Measurements from ENCODE around the gene FSHR.

FSHR gene

GRCh38 chr2:49069829-49070228 is 84.5 kb downstream of the FSHR start:
- no peaks in the 10 kb centered on the region for H3K27me3 ChIP-seq (ENCODE audit: control insufficient read depth in 2 of 2, insufficient read depth in 2 of 2, low read length in 2 of 2)
- H3K27ac ChIP-seq (ENCODE audit: low read depth in 2 of 2, low read length in 2 of 2): no peak overlapping the region
- H3K36me3 ChIP-seq (ENCODE audit: control insufficient read depth in 2 of 2, insufficient read depth in 2 of 2, low read length in 2 of 2): no peaks in the 10 kb centered on the region
- H3K9ac ChIP-seq (ENCODE audit: low read depth in 1 of 2, low read length in 2 of 2): no peak overlapping the region
- no peak overlapping the region for H3K4me3 ChIP-seq (ENCODE audit: low read length in 2 of 2)
- no peaks in the 10 kb centered on the region for H3K4me1 ChIP-seq (ENCODE audit: control insufficient read depth in 2 of 2, insufficient read depth in 2 of 2, low read length in 2 of 2)
- H3K9me3 ChIP-seq (ENCODE audit: control insufficient read depth in 2 of 2, low read length in 2 of 2): no peaks in the 10 kb centered on the region

GRCh38 chr2:49068613-49069012 is 85.7 kb downstream of the FSHR start:
- no peak overlapping the region for H3K4me3 ChIP-seq (ENCODE audit: low read length in 2 of 2)
- H3K27me3 ChIP-seq (ENCODE audit: control insufficient read depth in 2 of 2, insufficient read depth in 2 of 2, low read length in 2 of 2): no peaks in the 10 kb centered on the region

GRCh38 chr2:49067971-49068370 is 86.3 kb downstream of the FSHR start:
- no peak overlapping the region for H3K4me3 ChIP-seq (ENCODE audit: low read length in 2 of 2)
- no peak overlapping the region for H3K9ac ChIP-seq (ENCODE audit: low read depth in 1 of 2, low read length in 2 of 2)
- no peaks in the 10 kb centered on the region for H3K4me1 ChIP-seq (ENCODE audit: control insufficient read depth in 2 of 2, insufficient read depth in 2 of 2, low read length in 2 of 2)
- no peaks in the 10 kb centered on the region for H3K27me3 ChIP-seq (ENCODE audit: control insufficient read depth in 2 of 2, insufficient read depth in 2 of 2, low read length in 2 of 2)
- H3K27ac ChIP-seq (ENCODE audit: low read depth in 2 of 2, low read length in 2 of 2): no peak overlapping the region
- no peaks in the 10 kb centered on the region for H3K36me3 ChIP-seq (ENCODE audit: control insufficient read depth in 2 of 2, insufficient read depth in 2 of 2, low read length in 2 of 2)
- no peaks in the 10 kb centered on the region for H3K9me3 ChIP-seq (ENCODE audit: control insufficient read depth in 2 of 2, low read length in 2 of 2)

More at GRCh38 chr2:49068613-49069012, 85.7 kb downstream of the FSHR start:
- Histone ChIP-seq H3K4me1 (ENCODE audit: control insufficient read depth in 2 of 2, insufficient read depth in 2 of 2, low read length in 2 of 2) (no peaks in the 10 kb centered on the region), H3K27ac (ENCODE audit: low read depth in 2 of 2, low read length in 2 of 2) (no peak overlapping the region), H3K36me3 (ENCODE audit: control insufficient read depth in 2 of 2, insufficient read depth in 2 of 2, low read length in 2 of 2) (no peaks in the 10 kb centered on the region), H3K9ac (ENCODE audit: low read depth in 1 of 2, low read length in 2 of 2) (no peak overlapping the region), H3K9me3 (ENCODE audit: control insufficient read depth in 2 of 2, low read length in 2 of 2) (no peaks in the 10 kb centered on the region)

- Histone ChIP-seq H3K4me3 (ENCODE audit: low read length in 2 of 2) (no peak overlapping the region), H3K27ac (ENCODE audit: low read depth in 2 of 2, low read length in 2 of 2) (no peak overlapping the region), H3K36me3 (ENCODE audit: control insufficient read depth in 2 of 2, insufficient read depth in 2 of 2, low read length in 2 of 2) (no peaks in the 10 kb centered on the region), H3K4me1 (ENCODE audit: control insufficient read depth in 2 of 2, insufficient read depth in 2 of 2, low read length in 2 of 2) (no peaks in the 10 kb centered on the region), H3K9me3 (ENCODE audit: control insufficient read depth in 2 of 2, low read length in 2 of 2) (peaks cover 0 to 3% of the 10 kb centered on the region in 2 donors), H3K27me3 (ENCODE audit: control insufficient read depth in 2 of 2, insufficient read depth in 2 of 2, low read length in 2 of 2) (no peaks in the 10 kb centered on the region), H3K9ac (ENCODE audit: low read depth in 1 of 2, low read length in 2 of 2) (no peak overlapping the region)
Observed at GRCh38 chr2:49053156-49053555, 101.2 kb downstream of the FSHR start.

GRCh38 chr2:49050265-49050664 is 104.0 kb downstream of the FSHR start:
- no peaks in the 10 kb centered on the region for H3K27me3 ChIP-seq (ENCODE audit: control insufficient read depth in 2 of 2, insufficient read depth in 2 of 2, low read length in 2 of 2)
- H3K36me3 ChIP-seq (ENCODE audit: control insufficient read depth in 2 of 2, insufficient read depth in 2 of 2, low read length in 2 of 2): no peaks in the 10 kb centered on the region
- H3K9ac ChIP-seq (ENCODE audit: low read depth in 1 of 2, low read length in 2 of 2): no peak overlapping the region
- peaks cover 0 to 3% of the 10 kb centered on the region in 2 donors for H3K9me3 ChIP-seq (ENCODE audit: control insufficient read depth in 2 of 2, low read length in 2 of 2)
- no peak overlapping the region for H3K4me3 ChIP-seq (ENCODE audit: low read length in 2 of 2)
- no peaks in the 10 kb centered on the region for H3K4me1 ChIP-seq (ENCODE audit: control insufficient read depth in 2 of 2, insufficient read depth in 2 of 2, low read length in 2 of 2)
- H3K27ac ChIP-seq (ENCODE audit: low read depth in 2 of 2, low read length in 2 of 2): no peak overlapping the region

GRCh38 chr2:49049161-49049560 is 105.2 kb downstream of the FSHR start:
- H3K9ac ChIP-seq (ENCODE audit: low read depth in 1 of 2, low read length in 2 of 2): no peak overlapping the region
- H3K27ac ChIP-seq (ENCODE audit: low read depth in 2 of 2, low read length in 2 of 2): no peak overlapping the region
- H3K4me3 ChIP-seq (ENCODE audit: low read length in 2 of 2): no peak overlapping the region
- H3K9me3 ChIP-seq (ENCODE audit: control insufficient read depth in 2 of 2, low read length in 2 of 2): no peaks in the 10 kb centered on the region
- H3K27me3 ChIP-seq (ENCODE audit: control insufficient read depth in 2 of 2, insufficient read depth in 2 of 2, low read length in 2 of 2): no peaks in the 10 kb centered on the region
- no peaks in the 10 kb centered on the region for H3K36me3 ChIP-seq (ENCODE audit: control insufficient read depth in 2 of 2, insufficient read depth in 2 of 2, low read length in 2 of 2)
- no peaks in the 10 kb centered on the region for H3K4me1 ChIP-seq (ENCODE audit: control insufficient read depth in 2 of 2, insufficient read depth in 2 of 2, low read length in 2 of 2)

GRCh38 chr2:49045083-49045482 is 109.2 kb downstream of the FSHR start:
- H3K27ac ChIP-seq (ENCODE audit: low read depth in 2 of 2, low read length in 2 of 2): no peak overlapping the region

GRCh38 chr2:49044350-49045079 is 109.8 kb downstream of the FSHR start:
- no peaks in the 10 kb centered on the region for H3K36me3 ChIP-seq (ENCODE audit: control insufficient read depth in 2 of 2, insufficient read depth in 2 of 2, low read length in 2 of 2)
- no peak overlapping the region for H3K27ac ChIP-seq (ENCODE audit: low read depth in 2 of 2, low read length in 2 of 2)

More at GRCh38 chr2:49045083-49045482, 109.2 kb downstream of the FSHR start:
- H3K36me3 ChIP-seq (ENCODE audit: control insufficient read depth in 2 of 2, insufficient read depth in 2 of 2, low read length in 2 of 2): no peaks in the 10 kb centered on the region
- no peak overlapping the region for H3K4me3 ChIP-seq (ENCODE audit: low read length in 2 of 2)
- H3K9me3 ChIP-seq (ENCODE audit: control insufficient read depth in 2 of 2, low read length in 2 of 2): no peaks in the 10 kb centered on the region
- no peaks in the 10 kb centered on the region for H3K27me3 ChIP-seq (ENCODE audit: control insufficient read depth in 2 of 2, insufficient read depth in 2 of 2, low read length in 2 of 2)
- no peak overlapping the region for H3K9ac ChIP-seq (ENCODE audit: low read depth in 1 of 2, low read length in 2 of 2)
- no peaks in the 10 kb centered on the region for H3K4me1 ChIP-seq (ENCODE audit: control insufficient read depth in 2 of 2, insufficient read depth in 2 of 2, low read length in 2 of 2)

GRCh38 chr2:49043405-49043982 is 110.8 kb downstream of the FSHR start:
- H3K4me3 ChIP-seq (ENCODE audit: low read length in 2 of 2): no peak overlapping the region
- H3K9me3 ChIP-seq (ENCODE audit: control insufficient read depth in 2 of 2, low read length in 2 of 2): no peaks in the 10 kb centered on the region
- H3K27ac ChIP-seq (ENCODE audit: low read depth in 2 of 2, low read length in 2 of 2): no peak overlapping the region
- no peaks in the 10 kb centered on the region for H3K27me3 ChIP-seq (ENCODE audit: control insufficient read depth in 2 of 2, insufficient read depth in 2 of 2, low read length in 2 of 2)
- H3K36me3 ChIP-seq (ENCODE audit: control insufficient read depth in 2 of 2, insufficient read depth in 2 of 2, low read length in 2 of 2): no peaks in the 10 kb centered on the region
- H3K9ac ChIP-seq (ENCODE audit: low read depth in 1 of 2, low read length in 2 of 2): no peak overlapping the region
- no peaks in the 10 kb centered on the region for H3K4me1 ChIP-seq (ENCODE audit: control insufficient read depth in 2 of 2, insufficient read depth in 2 of 2, low read length in 2 of 2)

More at GRCh38 chr2:49044350-49045079, 109.8 kb downstream of the FSHR start:
- Histone ChIP-seq H3K27me3 (ENCODE audit: control insufficient read depth in 2 of 2, insufficient read depth in 2 of 2, low read length in 2 of 2) (no peaks in the 10 kb centered on the region), H3K9ac (ENCODE audit: low read depth in 1 of 2, low read length in 2 of 2) (no peak overlapping the region), H3K9me3 (ENCODE audit: control insufficient read depth in 2 of 2, low read length in 2 of 2) (no peaks in the 10 kb centered on the region), H3K4me1 (ENCODE audit: control insufficient read depth in 2 of 2, insufficient read depth in 2 of 2, low read length in 2 of 2) (no peaks in the 10 kb centered on the region), H3K4me3 (ENCODE audit: low read length in 2 of 2) (no peak overlapping the region)

- no peaks in the 10 kb centered on the region for H3K9me3 ChIP-seq (ENCODE audit: control insufficient read depth in 2 of 2, low read length in 2 of 2)
- H3K9ac ChIP-seq (ENCODE audit: low read depth in 1 of 2, low read length in 2 of 2): no peak overlapping the region
- no peaks in the 10 kb centered on the region for H3K4me1 ChIP-seq (ENCODE audit: control insufficient read depth in 2 of 2, insufficient read depth in 2 of 2, low read length in 2 of 2)
- H3K4me3 ChIP-seq (ENCODE audit: low read length in 2 of 2): no peak overlapping the region
- H3K27me3 ChIP-seq (ENCODE audit: control insufficient read depth in 2 of 2, insufficient read depth in 2 of 2, low read length in 2 of 2): no peaks in the 10 kb centered on the region
- H3K27ac ChIP-seq (ENCODE audit: low read depth in 2 of 2, low read length in 2 of 2): no peak overlapping the region
- H3K36me3 ChIP-seq (ENCODE audit: control insufficient read depth in 2 of 2, insufficient read depth in 2 of 2, low read length in 2 of 2): no peaks in the 10 kb centered on the region
Observed at GRCh38 chr2:49042488-49042887, 111.8 kb downstream of the FSHR start.
